A673 (cell line): ENCODE measurements around the gene TNIP1. TPM values are rescaled to one million over a fixed set of nuclear protein-coding genes. Genes with fewer than 3 reads are reported as not detected.

Source experiments
- BruUV-seq: library from RNA; stranded (reverse); fragments of 400-500 nt; replicated peaks from 2 replicates; lab custom pipeline; 2021; lab: Mats Ljungman, UMichigan
- CTCF ChIA-PET: fragments of 300-600 bp; sonication (Branson Sonifier 250); formaldehyde crosslinking; loops from one replicate; lab custom pipeline; 2022; ENCODE audit warnings: antibody characterized with exemption; lab: Charles Lee
- POLR2A ChIA-PET: fragments of 300-600 bp; sonication (Branson Sonifier 250); formaldehyde crosslinking; loops from one replicate; lab custom pipeline; 2022; ENCODE audit warnings: antibody characterized with exemption; ENCODE audit not compliant: low non-redundant PET; lab: Charles Lee
- DNase-seq: peaks from one replicate; pipeline ENCODE4 v3.0.0-alpha.2; 2015; ENCODE audit warnings: low spot score
- H3K27ac ChIP-seq: fragments of 200-600 bp; sonication (generic); 2 replicates; pipeline ENCODE4 v1.5.1; 2016; ENCODE audit warnings: mixed run types, low read depth, mild to moderate bottlenecking, mixed read lengths, antibody characterized with exemption, low read length; ENCODE audit not compliant: poor library complexity, severe bottlenecking
- H3K27me3 ChIP-seq: fragments of 200-600 bp; sonication (generic); replicated peaks from 2 replicates; pipeline ENCODE4 v1.6.1; 2017; ENCODE audit warnings: mixed run types, low read depth, mild to moderate bottlenecking, mixed read lengths, antibody characterized with exemption, low read length; ENCODE audit not compliant: insufficient read depth, poor library complexity
- H3K36me3 ChIP-seq: fragments of 200-600 bp; sonication (generic); 2 replicates; pipeline ENCODE4 v1.6.1; 2016; ENCODE audit warnings: mixed run types, mild to moderate bottlenecking, mixed read lengths, antibody characterized with exemption, low read length; ENCODE audit not compliant: insufficient read depth, poor library complexity, severe bottlenecking
- H3K4me1 ChIP-seq: fragments of 200-600 bp; sonication (generic); 2 replicates; pipeline ENCODE4 v1.6.1; 2017; ENCODE audit warnings: mixed run types, mild to moderate bottlenecking, mixed read lengths, antibody characterized with exemption, low read length; ENCODE audit not compliant: insufficient read depth, poor library complexity, severe bottlenecking
- H3K4me3 ChIP-seq: fragments of 200-600 bp; sonication (generic); 2 replicates; pipeline ENCODE4 v1.5.1; 2016; ENCODE audit warnings: low read depth, mixed run types, mild to moderate bottlenecking, mixed read lengths, low read length; ENCODE audit not compliant: poor library complexity, severe bottlenecking
- H3K9me3 ChIP-seq: fragments of 200-600 bp; sonication (generic); 2 replicates; pipeline ENCODE4 v1.6.1; 2016; ENCODE audit warnings: mixed run types, low read depth, mild to moderate bottlenecking, mixed read lengths, antibody characterized with exemption, low read length; ENCODE audit not compliant: poor library complexity, severe bottlenecking
- CTCF ChIP-seq: fragments of 300-800, 200-600 bp; sonication (generic); conservative IDR thresholded peaks from 2 replicates; pipeline ENCODE4 v1.5.1; 2017; ENCODE audit warnings: low read depth, mild to moderate bottlenecking, antibody characterized with exemption, low read length, moderate library complexity, mixed read lengths
- EZH2 ChIP-seq: fragments of 200-600 bp; sonication (generic); IDR thresholded peaks from 2 replicates; pipeline ENCODE4 v1.6.1; 2017; ENCODE audit warnings: borderline replicate concordance, low read depth, mild to moderate bottlenecking, mixed read lengths, antibody characterized with exemption, low read length; ENCODE audit not compliant: poor library complexity, severe bottlenecking
- intact Hi-C: fragments of 100-400 bp; cut with micrococcal nuclease; formaldehyde crosslinking; loops from one replicate; pipeline ENCODE4 v1.10.0; 2022; ENCODE audit not compliant: unreplicated experiment
- total RNA-seq: library from RNA; stranded (reverse); gene quantifications from 2 replicates; pipeline ENCODE4 v1.2.3, GENCODE V29; 2021

Gene TNIP1
- total RNA-seq, 1 experiment from 2014 or later: 33.3 TPM

GRCh38 chr5:151022511-151023018, 58.3 kb downstream of the TNIP1 start:
- Histone ChIP-seq H3K27me3 (peaks cover 9% of the 10 kb centered on the region), H3K36me3 (no peaks in the 10 kb centered on the region), H3K4me3 (no peak overlapping the region), H3K4me1 (no peaks in the 10 kb centered on the region), H3K9me3 (no peaks in the 10 kb centered on the region), H3K27ac (no peak overlapping the region)
- BruUV-seq: no TSS peak
- POLR2A ChIA-PET: no interaction called here
- intact Hi-C loops: no loop called here
- CTCF ChIA-PET: no interaction called here
- no peak for TF ChIP-seq CTCF
- TF ChIP-seq EZH2: no peak
- no peak for DNase-seq

- intact Hi-C loops: no loop called here
- POLR2A ChIA-PET: no interaction called here
These were observed 59.1 kb downstream of the TNIP1 start for GRCh38 chr5:151021746-151022145.

GRCh38 chr5:151020304-151021110, 60.3 kb downstream of the TNIP1 start, which contains the start of gene GPX3:
GPX3 (plus strand) TSS chr5:151020591; CDS start chr5:151020655, 64 bp downstream.
- ChIA-PET CTCF (no interaction called here), POLR2A (no interaction called here)
- no TSS peak for BruUV-seq
- H3K4me3 ChIP-seq: peak within 1 kb of the TSS; percentile 32
- H3K27ac ChIP-seq: no peak within 1 kb of the TSS
- H3K4me1 ChIP-seq: no peaks in the 10 kb centered on the region
- no peak for TF ChIP-seq CTCF
- TF ChIP-seq EZH2: no peak
- peaks cover 9% of the 10 kb centered on the region for H3K27me3 ChIP-seq
- H3K9me3 ChIP-seq: no peaks in the 10 kb centered on the region
- peak; percentile 26 for DNase-seq
- intact Hi-C loops: no loop called here
- H3K36me3 ChIP-seq: no peaks in the 10 kb centered on the region

More at GRCh38 chr5:151021746-151022145, 59.1 kb downstream of the TNIP1 start:
- DNase-seq: no peak
- no peaks in the 10 kb centered on the region for H3K36me3 ChIP-seq
- no peaks in the 10 kb centered on the region for H3K9me3 ChIP-seq
- no TSS peak for BruUV-seq
- CTCF ChIA-PET: no interaction called here
- H3K4me1 ChIP-seq: no peaks in the 10 kb centered on the region
- TF ChIP-seq EZH2 (no peak), CTCF (no peak)
- H3K4me3 ChIP-seq: no peak overlapping the region
- no peak overlapping the region for H3K27ac ChIP-seq
- peaks cover 9% of the 10 kb centered on the region for H3K27me3 ChIP-seq
